Endothelial cell of umbilical vein (primary cell): ENCODE data around the gene PPP1R12C. TPM values are rescaled to one million over a fixed set of nuclear protein-coding genes. Genes with fewer than 3 reads are reported as not detected.

Source experiments
- BruUV-seq: library from RNA; stranded (reverse); fragments of 400-500 nt; replicated peaks from 2 replicates; lab custom pipeline; 2021; lab: Mats Ljungman, UMichigan
- CTCF ChIA-PET: fragments of 300-600, 350-600 bp; sonication (Branson Sonifier 250); formaldehyde crosslinking; loops from one replicate; lab custom pipeline; 2021; ENCODE audit warnings: antibody characterized with exemption, inconsistent platforms; lab: Charles Lee
- POLR2A ChIA-PET: fragments of 300-600, 350-600 bp; sonication (Branson Sonifier 250); formaldehyde crosslinking; loops from one replicate; lab custom pipeline; 2021; ENCODE audit warnings: antibody characterized with exemption, inconsistent platforms; lab: Charles Lee
- DNase-seq: peaks from one replicate; pipeline ENCODE4 v3.0.0-alpha.2; 2011; ENCODE audit warnings: low read depth, low spot score
- FAIRE-seq: peaks from 2 replicates; lab custom pipeline; 2011; peaks lifted over from hg19 to GRCh38; lab: Jason Lieb, UNC
- H2AFZ ChIP-seq: 2 replicates; pipeline ENCODE4 v1.6.0; 2012; ENCODE audit warnings: low read depth, low read length, control low read depth, inconsistent platforms
- H3K27ac ChIP-seq: 2 replicates; pipeline ENCODE4 v1.5.1; 2011; ENCODE audit warnings: low read depth, mild to moderate bottlenecking, control low read depth, low read length, moderate library complexity; ENCODE audit not compliant: insufficient read depth
- H3K27me3 ChIP-seq, 2 experiments: 2 replicates each; pipeline versions ENCODE4 v1.6.0 to v1.6.1; 2011; ENCODE audit warnings: low read length in 2 of 2, mixed read lengths in 1 of 2; ENCODE audit not compliant: control insufficient read depth in 2 of 2, insufficient read depth in 2 of 2
- H3K36me3 ChIP-seq, 2 experiments: 2 replicates in 1 of 2; 3 replicates in 1 of 2; pipeline ENCODE4 v1.5.1; 2011; ENCODE audit warnings: low read length in 2 of 2, mild to moderate bottlenecking in 1 of 2, moderate library complexity in 1 of 2; ENCODE audit not compliant: control insufficient read depth in 2 of 2, insufficient read depth in 2 of 2; ENCODE audit errors: extremely low read depth in 1 of 2
- H3K4me1 ChIP-seq: 3 replicates; pipeline ENCODE4 v1.5.1; 2011; ENCODE audit warnings: mild to moderate bottlenecking, low read length; ENCODE audit not compliant: control insufficient read depth, insufficient read depth; ENCODE audit errors: extremely low read depth
- H3K4me2 ChIP-seq: 2 replicates; pipeline ENCODE4 v1.6.1; 2011; ENCODE audit warnings: low read length, control low read depth, mixed read lengths; ENCODE audit not compliant: insufficient read depth
- H3K4me3 ChIP-seq, 3 experiments: fragments of 200-600 bp in 1 of 3; sonication (generic), shearing (Covaris generic) in 1 of 3; replicated peaks in 1 of 3; 2 replicates each; pipeline ENCODE4 v1.5.1; 2011 to 2016; ENCODE audit warnings: control low read depth in 3 of 3, low read length in 3 of 3, mild to moderate bottlenecking in 2 of 3, inconsistent platforms in 1 of 3, low read depth in 1 of 3, moderate library complexity in 1 of 3; ENCODE audit not compliant: insufficient read depth in 1 of 3
- H3K79me2 ChIP-seq: 2 replicates; pipeline ENCODE4 v1.6.0; 2012; ENCODE audit warnings: low read length, inconsistent platforms; ENCODE audit not compliant: control insufficient read depth, insufficient read depth
- H3K9ac ChIP-seq: replicated peaks from 2 replicates; pipeline ENCODE3; 2011; ENCODE audit warnings: low read length, control low read depth; ENCODE audit not compliant: insufficient read depth; ENCODE audit errors: extremely low read depth
- H3K9me1 ChIP-seq: replicated peaks from 3 replicates; pipeline ENCODE4 v1.6.0; 2011; ENCODE audit warnings: mild to moderate bottlenecking, low read length; ENCODE audit not compliant: control insufficient read depth, insufficient read depth; ENCODE audit errors: extremely low read depth
- H3K9me3 ChIP-seq: replicated peaks from 2 replicates; pipeline ENCODE4 v1.5.1; 2012; ENCODE audit warnings: low read length, inconsistent platforms; ENCODE audit not compliant: control insufficient read depth, insufficient read depth
- H4K20me1 ChIP-seq: replicated peaks from 2 replicates; pipeline ENCODE3; 2011; ENCODE audit warnings: mild to moderate bottlenecking, low read length; ENCODE audit not compliant: control insufficient read depth, insufficient read depth; ENCODE audit errors: extremely low read depth
- EZH2 ChIP-seq: IDR thresholded peaks from 2 replicates; pipeline ENCODE4 v1.6.1; 2012; ENCODE audit warnings: borderline replicate concordance, low read depth, mild to moderate bottlenecking, moderate library complexity, low read length, inconsistent platforms; ENCODE audit not compliant: severe bottlenecking
- FOS ChIP-seq: IDR thresholded peaks from 2 replicates; pipeline ENCODE4 v1.6.1; 2011; ENCODE audit warnings: mild to moderate bottlenecking, low read length, moderate library complexity, borderline replicate concordance; ENCODE audit not compliant: insufficient read depth
- GATA2 ChIP-seq: IDR thresholded peaks from 2 replicates; pipeline ENCODE4 v1.7.0; 2011; ENCODE audit warnings: low read depth, mild to moderate bottlenecking, moderate library complexity, mixed read lengths, low read length; ENCODE audit not compliant: insufficient read length, insufficient read depth
- JUN ChIP-seq: IDR thresholded peaks from 2 replicates; pipeline ENCODE4 v1.6.1; 2011; ENCODE audit warnings: borderline replicate concordance, low read depth; ENCODE audit not compliant: insufficient read length, insufficient read depth
- MYC ChIP-seq: IDR thresholded peaks from one replicate; pipeline ENCODE4 v1.6.1; 2011; ENCODE audit warnings: mild to moderate bottlenecking, low read depth, low read length
- POLR2A ChIP-seq: IDR thresholded peaks from 2 replicates; pipeline ENCODE4 v1.6.1; 2012; ENCODE audit warnings: low read depth, mild to moderate bottlenecking, control low read depth, low read length
- POLR2AphosphoS5 ChIP-seq: IDR thresholded peaks from 2 replicates; pipeline ENCODE4 v1.6.1; 2012; ENCODE audit warnings: low read depth, mild to moderate bottlenecking, control low read depth, low read length, moderate library complexity; ENCODE audit not compliant: insufficient read depth
- dilution Hi-C: fragments of 300-500 bp; cut with MboI; formaldehyde crosslinking; loops from one replicate; pipeline ENCODE4 v1.15.0; 2019; ENCODE audit warnings: low sequenced_read_pairs; ENCODE audit not compliant: extremely low pct_ligation_motif_present
- intact Hi-C: fragments of 100-400 bp; cut with micrococcal nuclease; formaldehyde crosslinking; loops from one replicate; pipeline ENCODE4 v1.10.0; 2022
- polyA plus RNA-seq, 4 experiments: library from polyadenylated mRNA; depleted of rRNA in 3 of 4; stranded (reverse) in 3 of 4; unstranded in 1 of 4; fragments of >200 nt; gene quantifications; 2 replicates each; pipeline versions ENCODE4 v1.2.1 to v1.2.3, GENCODE V29; 2011 to 2012; ENCODE audit warnings: missing spikeins in 1 of 4
- total RNA-seq: library from RNA; stranded (reverse); gene quantifications from 2 replicates; pipeline ENCODE4 v1.2.3, GENCODE V29; 2021
- TF ChIP-seq, protein P1 (sequence below): IDR thresholded peaks from 2 replicates; pipeline ENCODE4 v1.6.1; 2011; ENCODE audit not compliant: insufficient read depth, insufficient read length
- TF ChIP-seq, protein P2 (sequence below), 2 donors: IDR thresholded peaks; 1 replicate in 1 of 2; 2 replicates in 1 of 2; pipeline ENCODE4 v1.5.1; 2011; ENCODE audit warnings: low read length in 2 of 2, mild to moderate bottlenecking in 2 of 2, moderate library complexity in 2 of 2, control low read depth in 1 of 2, inconsistent platforms in 1 of 2, low read depth in 1 of 2; ENCODE audit not compliant: insufficient read depth in 1 of 2; ENCODE audit errors: extremely low read depth in 1 of 2

Gene PPP1R12C
- total and polyA plus RNA-seq, 2 donors (not counting 3 experiments of a cell fraction or from before 2014, with no cell fraction given): 69.5 to 149 TPM

DNA sequence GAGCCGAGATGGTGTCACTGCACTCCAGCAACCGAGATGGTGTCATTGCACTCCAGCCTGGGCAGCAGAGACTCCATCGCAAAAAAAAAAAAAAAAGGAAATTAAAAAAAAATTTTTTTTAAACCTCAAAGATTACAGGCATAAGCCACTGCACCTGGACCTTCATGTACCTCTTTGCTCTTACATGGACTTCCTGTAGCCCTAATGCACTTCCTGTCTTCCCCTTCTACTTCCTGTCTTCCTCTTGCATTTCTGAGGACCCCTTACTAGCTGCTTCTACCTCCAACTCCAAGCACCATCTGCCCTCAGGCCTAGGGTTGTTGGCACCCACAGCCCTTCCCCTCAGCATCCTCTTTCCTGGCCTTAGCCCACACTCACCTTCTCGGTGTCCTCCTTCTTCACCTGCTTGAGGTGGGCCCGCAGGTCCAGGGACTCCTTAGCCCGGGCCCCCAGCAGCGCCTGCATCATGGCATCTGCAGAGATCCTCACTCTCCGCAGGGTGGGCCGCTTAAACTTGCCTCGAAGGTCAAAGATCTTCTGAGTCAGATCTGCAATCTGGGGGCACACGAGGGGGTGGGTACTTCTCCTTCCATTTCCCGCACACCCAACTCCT, 36.3 kb upstream of the PPP1R12C start:
- BruUV-seq: no TSS peak
- Histone ChIP-seq H3K79me2 (no peaks in the 10 kb centered on the region), H3K4me3 (no peak overlapping the region), H3K27me3 (peaks cover 3 to 9% of the 10 kb centered on the region in 2 experiments), H3K9me1 (no peaks in the 10 kb centered on the region), H4K20me1 (no peaks in the 10 kb centered on the region), H3K9me3 (no peaks in the 10 kb centered on the region), H3K36me3 (no peaks in the 10 kb centered on the region), H3K4me1 (peaks cover 4% of the 10 kb centered on the region), H3K4me2 (no peak overlapping the region), H3K27ac (no peak overlapping the region), H3K9ac (no peak overlapping the region), H2AFZ (no peak overlapping the region)
- TF ChIP-seq JUN (no peak), POLR2A (no peak)
- dilution Hi-C loops (no loop called here), intact Hi-C loops (no loop called here)
- ChIA-PET CTCF (interaction anchor here (1.5 kb wide), 1 partner anchor 12 kb away, joined by 3 read pairs; the partner anchor contains the start of gene DNAAF3), POLR2A (no interaction called here)
- FAIRE-seq: no peak
- no peak for DNase-seq

DNA sequence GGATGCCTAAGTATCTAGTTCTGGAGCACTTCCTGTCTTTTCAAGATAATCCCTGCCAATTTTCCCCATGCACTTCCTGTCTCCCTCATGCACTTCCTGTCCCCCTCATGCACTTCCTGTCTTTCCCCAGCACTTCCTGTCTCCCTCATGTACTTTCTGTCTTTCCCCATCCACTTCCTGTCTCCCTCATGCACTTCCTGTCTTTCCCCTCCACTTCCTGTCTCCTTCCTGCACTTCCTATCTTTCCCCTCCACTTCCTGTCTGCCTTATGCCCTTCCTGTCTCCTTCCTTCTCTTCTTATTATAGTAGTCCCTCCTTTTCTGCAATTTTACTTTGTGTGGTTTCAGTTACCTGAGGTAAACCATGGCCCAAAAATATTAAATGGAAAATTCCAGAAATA, 34.6 kb upstream of the PPP1R12C start:
- Histone ChIP-seq H3K27me3 (peaks cover 3 to 16% of the 10 kb centered on the region in 2 experiments), H2AFZ (no peak overlapping the region), H3K9me1 (no peaks in the 10 kb centered on the region), H3K79me2 (no peaks in the 10 kb centered on the region), H3K9ac (no peak overlapping the region), H3K9me3 (no peaks in the 10 kb centered on the region), H3K4me1 (peaks cover 4% of the 10 kb centered on the region), H3K4me3 (no peak overlapping the region), H3K27ac (no peak overlapping the region), H3K36me3 (no peaks in the 10 kb centered on the region), H4K20me1 (no peaks in the 10 kb centered on the region), H3K4me2 (no peak overlapping the region)
- BruUV-seq: no TSS peak
- dilution Hi-C loops (no loop called here), intact Hi-C loops (no loop called here)
- no peak for FAIRE-seq
- ChIA-PET CTCF (interaction anchor here (2.0 kb wide), 1 partner anchor 8 kb away, joined by 18 read pairs; no protein-coding TSS in a partner anchor), POLR2A (no interaction called here)
- TF ChIP-seq GATA2: no peak
- TF ChIP-seq, protein P1, sequence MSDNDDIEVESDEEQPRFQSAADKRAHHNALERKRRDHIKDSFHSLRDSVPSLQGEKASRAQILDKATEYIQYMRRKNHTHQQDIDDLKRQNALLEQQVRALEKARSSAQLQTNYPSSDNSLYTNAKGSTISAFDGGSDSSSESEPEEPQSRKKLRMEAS: no peak
- TF ChIP-seq FOS: no peak
- TF ChIP-seq EZH2: no peak
- TF ChIP-seq MYC: no peak
- TF ChIP-seq POLR2AphosphoS5: no peak
- TF ChIP-seq JUN: no peak
- no peak for TF ChIP-seq POLR2A
- TF ChIP-seq, protein P2, sequence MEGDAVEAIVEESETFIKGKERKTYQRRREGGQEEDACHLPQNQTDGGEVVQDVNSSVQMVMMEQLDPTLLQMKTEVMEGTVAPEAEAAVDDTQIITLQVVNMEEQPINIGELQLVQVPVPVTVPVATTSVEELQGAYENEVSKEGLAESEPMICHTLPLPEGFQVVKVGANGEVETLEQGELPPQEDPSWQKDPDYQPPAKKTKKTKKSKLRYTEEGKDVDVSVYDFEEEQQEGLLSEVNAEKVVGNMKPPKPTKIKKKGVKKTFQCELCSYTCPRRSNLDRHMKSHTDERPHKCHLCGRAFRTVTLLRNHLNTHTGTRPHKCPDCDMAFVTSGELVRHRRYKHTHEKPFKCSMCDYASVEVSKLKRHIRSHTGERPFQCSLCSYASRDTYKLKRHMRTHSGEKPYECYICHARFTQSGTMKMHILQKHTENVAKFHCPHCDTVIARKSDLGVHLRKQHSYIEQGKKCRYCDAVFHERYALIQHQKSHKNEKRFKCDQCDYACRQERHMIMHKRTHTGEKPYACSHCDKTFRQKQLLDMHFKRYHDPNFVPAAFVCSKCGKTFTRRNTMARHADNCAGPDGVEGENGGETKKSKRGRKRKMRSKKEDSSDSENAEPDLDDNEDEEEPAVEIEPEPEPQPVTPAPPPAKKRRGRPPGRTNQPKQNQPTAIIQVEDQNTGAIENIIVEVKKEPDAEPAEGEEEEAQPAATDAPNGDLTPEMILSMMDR (IDR thresholded peaks at IDR 0.05; ENCODE audit: extremely low read depth in 1 of 2, insufficient read depth in 1 of 2, low read depth in 1 of 2, low read length in 2 of 2): no peak
- DNase-seq: no peak
